ENCODE measurements around the gene AMER2.

GRCh38 chr13:25174304-25174703 lies 2.2 kb upstream of the AMER2 start:
- TF ChIP-seq CTCF (IDR thresholded peaks at IDR 0.05) (no peak), POLR2A (IDR thresholded peaks at IDR 0.05) (no peak)

All from testis (tissue), 2 donors.